Sigmoid colon (tissue), 7 donors: ENCODE data around the gene TBC1D2B. TPM values are rescaled to one million over a fixed set of nuclear protein-coding genes. Genes with fewer than 3 reads are reported as not detected.

Source experiments
- DNase-seq: peaks from one replicate; pipeline ENCODE4 v3.0.0-alpha.2; 2019
- H3K27ac ChIP-seq, 4 donors: fragments of 200-600 bp; sonication (generic); one replicate each; pipeline ENCODE4 v1.5.1; 2016 to 2019; ENCODE audit warnings: mild to moderate bottlenecking in 1 of 4
- H3K27me3 ChIP-seq, 3 donors: fragments of 200-600 bp; sonication (generic); one replicate each; pipeline ENCODE4 v1.5.1; 2019; ENCODE audit warnings: mild to moderate bottlenecking in 1 of 3
- H3K36me3 ChIP-seq, 4 donors: fragments of 200-600 bp; sonication (generic); one replicate each; pipeline ENCODE4 v1.5.1; 2016 to 2019
- H3K4me1 ChIP-seq, 4 donors: fragments of 200-600 bp; sonication (generic); one replicate each; pipeline ENCODE4 v1.5.1; 2017 to 2019
- H3K4me3 ChIP-seq, 4 donors: fragments of 200-600 bp; sonication (generic); one replicate each; pipeline ENCODE4 v1.5.1; 2017 to 2019; ENCODE audit warnings: mild to moderate bottlenecking in 2 of 4, moderate library complexity in 1 of 4
- H3K9me3 ChIP-seq, 4 donors: fragments of 200-600 bp in 3 of 4; sonication (generic) in 3 of 4; one replicate each; pipeline versions ENCODE4 v1.5.1 to v1.6.1; 2013 to 2019
- CTCF ChIP-seq, 4 experiments: fragments of 450-650 bp in 3 of 4; fragments of 200-600 bp in 1 of 4; IDR thresholded peaks; one replicate each; pipeline ENCODE4 v1.5.1; 2016 to 2019; ENCODE audit warnings: antibody characterized with exemption in 4 of 4, mild to moderate bottlenecking in 3 of 4, moderate library complexity in 2 of 4
- EP300 ChIP-seq, 4 donors: sonication (generic); formaldehyde crosslinking; IDR thresholded peaks; one replicate each; pipeline ENCODE4 v1.6.1; 2017; ENCODE audit warnings: antibody characterized with exemption in 4 of 4
- POLR2A ChIP-seq, 2 donors: fragments of 450-650 bp; IDR thresholded peaks; one replicate each; pipeline ENCODE4 v1.6.1; 2016; ENCODE audit warnings: antibody characterized with exemption in 2 of 2, mild to moderate bottlenecking in 2 of 2, moderate library complexity in 2 of 2
- WGBS, 2 donors: extraction: QIAGEN DNeasy Blood & Tissue Kit; methylation state at CpG; one replicate each; pipeline ENCODE4 v1.1.7; 2013; 5-methylcytosine and 5-hydroxymethylcytosine counted together
- intact Hi-C: fragments of 100-400 bp; cut with DNase I; formaldehyde crosslinking; loops from one replicate; pipeline ENCODE4 v1.15.1; 2023
- polyA plus RNA-seq, 3 donors: library from polyadenylated mRNA; stranded (reverse); fragments of 200-250 nt; gene quantifications; one replicate each; pipeline ENCODE4 v1.2.3, GENCODE V29; 2013
- small RNA-seq, 3 donors: library from RNA; depleted of rRNA; stranded (forward); fragments of <200 nt; gene quantifications; one replicate each; pipeline ENCODE3, GENCODE V24; 2016
- total RNA-seq, 4 donors: library from RNA; depleted of rRNA; stranded (reverse); fragments of >200 nt; gene quantifications; one replicate each; pipeline ENCODE4 v1.1.0, GENCODE V29; 2016
- donor health status: healthy with polysubstance abuse.
- donor health status: Bipolar disorder and iron deficiency.
- donor health status: healthy.

Gene TBC1D2B
- total and polyA plus RNA-seq, 7 donors: 7.6 to 47.1 (median 29.9) TPM

- Histone ChIP-seq H3K4me3 (no peak overlapping the region), H3K9me3 (no peaks in the 10 kb centered on the region), H3K4me1 (no peaks in the 10 kb centered on the region), H3K36me3 (no peaks in the 10 kb centered on the region), H3K27ac (no peak overlapping the region), H3K27me3 (no peaks in the 10 kb centered on the region)
- TF ChIP-seq EP300 (IDR thresholded peaks at IDR 0.05) (no peak), CTCF (IDR thresholded peaks at IDR 0.05) (no peak), POLR2A (IDR thresholded peaks at IDR 0.05) (no peak)
- no peak for DNase-seq
- WGBS, 2 donors: 16 to 83% methylated on average over 2 of the region's 2 CpGs
- intact Hi-C loops: no loop called here
Observed at GRCh38 chr15:77945566-77945965, 131.9 kb downstream of the TBC1D2B start.

Small RNAs within 50 kb of the gene (small RNA-seq; reads per million reads assigned to genes)
- gene RF00092: 0 reads per million in 3 donors

Other genes starting within 250 kb of the TBC1D2B start
- gene SH2D7, start 14.8 kb upstream of the TBC1D2B start, total RNA-seq: not detected
- gene SH2D7, start 14.8 kb upstream of the TBC1D2B start, polyA plus RNA-seq: 1 to 10 TPM in 2 of 3 donors, under 1 TPM in 1; 0.69 to 3.0 (median 2.5) TPM
- gene CIB2, start 53.7 kb upstream of the TBC1D2B start, total RNA-seq: 10 to 100 TPM in 3 of 4 donors, 1 to 10 TPM in 1; 3.5 to 11.7 (median 10.4) TPM
- gene CIB2, start 53.7 kb upstream of the TBC1D2B start, polyA plus RNA-seq: 10 to 100 TPM in 2 of 3 donors, 1 to 10 TPM in 1; 7.1 to 41.4 (median 16.9) TPM
- gene IDH3A, start 71.7 kb upstream of the TBC1D2B start, total RNA-seq: 100 to 1,000 TPM in 1 of 4 donors, 10 to 100 TPM in 3; 74.9 to 106 (median 93.9) TPM
- 10 to 100 TPM; 78.1 to 85.1 (median 79.5) TPM for gene IDH3A, start 71.7 kb upstream of the TBC1D2B start, polyA plus RNA-seq
- 1 to 10 TPM; 1.3 to 3.9 (median 2.2) TPM for gene ACSBG1, start 156.9 kb upstream of the TBC1D2B start, total RNA-seq
- gene ACSBG1, start 156.9 kb upstream of the TBC1D2B start, polyA plus RNA-seq: under 1 TPM; 0.23 to 0.60 (median 0.51) TPM
- 10 to 100 TPM in 3 of 4 donors, 1 to 10 TPM in 1; 7.4 to 17.8 (median 11.4) TPM for gene DNAJA4, start 186.9 kb upstream of the TBC1D2B start, total RNA-seq
- 10 to 100 TPM; 16.8 to 26.1 (median 21.8) TPM for gene DNAJA4, start 186.9 kb upstream of the TBC1D2B start, polyA plus RNA-seq
- 10 to 100 TPM; 43.2 to 58.2 (median 52.0) TPM for gene SKIC8, start 221.9 kb upstream of the TBC1D2B start, total RNA-seq
- gene SKIC8, start 221.9 kb upstream of the TBC1D2B start, polyA plus RNA-seq: 10 to 100 TPM; 50.4 to 81.1 (median 63.3) TPM